NCI-H748 (cell line): ENCODE measurements around the gene TXNRD1.

Experiments
- DNase-seq: peaks from one replicate; lab custom pipeline; 2025; ENCODE audit not compliant: unreplicated experiment; lab: John Stamatoyannopoulos, UW

Gene TXNRD1

GRCh38 chr12:104299842-104300481 is 84.4 kb downstream of the TXNRD1 start:
- DNase-seq, result no peak

- DNase-seq, result no peak
These were observed 88.1 kb downstream of the TXNRD1 start, which contains the start of gene EID3 for GRCh38 chr12:104303538-104304151. Gene EID3 (plus strand): TSS chr12:104303739. CDS start chr12:104303935, 196 bp downstream.

GRCh38 chr12:104304261-104305009 is 88.9 kb downstream of the TXNRD1 start:
- no peak for DNase-seq

DNA sequence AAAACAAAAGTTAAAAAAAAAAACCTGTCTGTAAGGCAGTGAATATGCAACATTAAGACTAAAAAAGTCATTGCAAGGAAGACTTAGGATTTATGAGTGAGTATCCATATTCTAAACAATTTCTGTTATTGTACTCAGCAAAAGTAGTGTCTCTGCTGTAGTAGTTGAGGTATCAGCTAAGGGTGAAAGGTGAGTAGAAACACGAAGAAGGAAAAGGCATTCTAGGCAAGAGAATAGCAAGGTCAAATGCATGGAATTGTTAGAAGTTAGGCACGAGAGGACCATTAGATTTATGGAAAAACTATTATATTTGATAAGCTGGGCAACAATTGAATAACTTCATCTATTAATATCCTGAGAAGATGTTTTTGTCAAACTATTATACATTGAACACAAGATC is 89.8 kb downstream of the TXNRD1 start:
- DNase-seq, result no peak

DNA sequence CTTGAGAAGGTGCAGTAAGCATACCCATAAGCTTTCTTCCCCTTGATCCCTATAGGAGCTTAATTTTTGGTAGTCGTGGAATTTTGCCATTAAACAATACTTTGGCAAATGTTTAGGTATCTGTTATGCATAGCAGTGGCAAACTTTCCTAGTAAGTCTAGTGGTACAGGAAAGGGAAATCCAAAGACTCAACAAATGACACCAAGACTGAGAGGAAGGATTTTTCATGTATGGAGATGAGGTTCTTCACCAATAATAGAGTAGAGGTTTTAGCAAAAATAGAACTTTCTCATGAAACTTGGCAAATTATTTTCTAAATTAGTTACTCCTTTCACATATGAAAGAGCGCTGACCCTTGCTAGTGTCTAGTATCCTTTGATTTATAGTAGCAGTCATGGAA is 90.8 kb downstream of the TXNRD1 start:
- no peak for DNase-seq

DNA sequence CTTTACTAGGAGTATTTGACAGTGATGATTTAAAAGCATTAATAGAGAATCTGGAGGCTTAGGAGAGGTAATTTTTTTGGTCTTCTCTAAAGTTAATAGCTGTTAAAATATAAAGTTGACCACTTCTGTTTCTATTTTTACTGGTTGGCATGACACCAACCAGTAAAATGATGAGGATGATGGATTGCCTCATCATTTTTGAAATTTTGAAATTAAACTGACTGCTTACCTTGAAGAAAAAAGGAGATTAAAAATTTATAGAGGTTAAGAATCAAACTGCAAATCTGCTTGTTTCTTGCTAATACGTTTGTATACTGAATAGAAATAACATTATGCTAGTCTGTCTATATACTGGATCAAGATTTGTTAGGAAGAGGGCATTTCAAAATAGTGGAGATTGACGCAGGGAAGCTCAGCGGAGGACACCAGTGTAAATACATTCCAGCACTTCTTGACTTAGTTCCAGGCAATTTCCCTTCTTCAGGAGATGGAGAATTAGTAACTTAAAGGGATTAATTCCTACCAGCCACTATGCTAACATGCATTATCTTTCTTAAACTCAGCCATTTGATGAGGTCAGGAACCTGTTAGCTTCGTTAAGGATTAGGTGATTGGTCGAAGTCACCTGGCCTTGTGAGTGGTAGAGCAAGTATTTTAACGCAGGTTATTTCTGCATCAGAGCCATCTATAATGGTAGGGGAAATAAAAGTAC is 91.5 kb downstream of the TXNRD1 start:
- DNase-seq, result no peak

- no peak for DNase-seq
These were observed 92.0 kb downstream of the TXNRD1 start for GRCh38 chr12:104307655-104308000.

GRCh38 chr12:104309446-104309993 is 93.9 kb downstream of the TXNRD1 start:
- peak; percentile 84 for DNase-seq

- no peak for DNase-seq
These were observed 95.4 kb downstream of the TXNRD1 start for GRCh38 chr12:104310751-104311633.

GRCh38 chr12:104312202-104312601 is 96.6 kb downstream of the TXNRD1 start:
- no peak for DNase-seq

GRCh38 chr12:104312654-104313053 is 97.1 kb downstream of the TXNRD1 start:
- no peak for DNase-seq

DNA sequence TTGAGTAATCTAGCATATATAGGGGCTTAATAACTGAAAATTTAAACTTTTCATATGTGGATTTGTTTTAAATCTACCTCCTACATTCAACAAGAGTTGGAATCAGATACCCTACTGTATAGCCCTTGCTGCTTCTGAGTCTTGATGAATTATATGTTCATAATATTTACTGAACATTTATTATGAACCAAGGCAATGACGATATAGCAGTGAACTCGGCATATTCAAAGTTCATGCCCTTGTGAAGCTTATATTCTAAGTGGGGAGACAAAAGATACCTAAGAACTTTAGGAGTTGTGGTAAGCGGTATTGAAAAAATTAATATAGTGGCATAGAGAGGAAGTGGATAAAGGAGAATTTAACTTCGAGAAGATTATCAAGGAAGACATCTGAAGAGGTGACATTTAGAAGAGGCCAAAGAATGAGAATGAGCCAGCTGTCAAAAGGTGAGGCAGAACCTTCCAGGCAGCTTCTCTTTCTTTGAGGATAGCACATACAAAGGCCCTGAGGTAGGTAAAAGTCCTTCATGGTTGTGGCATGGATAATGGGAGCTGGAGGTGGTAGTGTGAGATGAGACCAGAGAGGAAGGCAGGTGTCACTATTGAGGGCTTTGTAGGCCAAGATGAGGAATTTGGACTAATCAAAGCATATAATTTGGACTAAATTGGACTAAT is 98.1 kb downstream of the TXNRD1 start:
- DNase-seq, result no peak

GRCh38 chr12:104314242-104314614 is 98.6 kb downstream of the TXNRD1 start:
- no peak for DNase-seq

GRCh38 chr12:104315326-104316224 is 100.0 kb downstream of the TXNRD1 start:
- no peak for DNase-seq

GRCh38 chr12:104316936-104317335 is 101.4 kb downstream of the TXNRD1 start:
- no peak for DNase-seq

DNA sequence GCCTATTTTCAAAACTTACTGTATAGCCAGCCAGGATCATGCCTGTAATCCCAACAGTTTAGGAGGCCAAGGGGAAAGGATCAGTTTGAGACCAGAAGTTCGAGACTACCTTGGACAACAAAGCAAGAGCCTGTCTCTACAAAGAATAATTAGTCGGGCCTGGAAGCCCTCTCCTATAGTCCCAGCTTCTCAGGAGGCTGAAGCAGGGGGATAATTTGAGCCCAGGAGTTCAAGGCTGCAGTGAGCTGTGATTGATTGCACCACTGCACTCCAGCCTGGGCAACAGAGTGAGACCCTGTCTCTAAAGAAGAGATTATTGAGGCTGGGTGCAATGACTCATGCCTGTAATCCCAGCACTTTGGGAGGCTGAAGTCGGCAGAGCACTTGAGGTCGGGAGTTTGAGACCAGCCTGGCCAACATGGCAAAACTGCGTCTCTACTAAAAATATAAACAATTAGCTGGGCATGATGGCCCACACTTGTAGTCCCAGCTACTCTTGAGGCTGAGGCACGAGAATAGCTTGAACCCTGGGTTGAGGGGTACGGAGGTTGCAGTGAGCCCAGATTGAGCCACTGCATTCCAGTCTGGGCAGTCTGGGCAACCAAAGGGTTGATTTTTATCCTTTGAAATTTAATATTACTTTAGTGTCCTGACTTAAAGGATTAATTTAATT is 102.1 kb downstream of the TXNRD1 start:
- no peak for DNase-seq

DNA sequence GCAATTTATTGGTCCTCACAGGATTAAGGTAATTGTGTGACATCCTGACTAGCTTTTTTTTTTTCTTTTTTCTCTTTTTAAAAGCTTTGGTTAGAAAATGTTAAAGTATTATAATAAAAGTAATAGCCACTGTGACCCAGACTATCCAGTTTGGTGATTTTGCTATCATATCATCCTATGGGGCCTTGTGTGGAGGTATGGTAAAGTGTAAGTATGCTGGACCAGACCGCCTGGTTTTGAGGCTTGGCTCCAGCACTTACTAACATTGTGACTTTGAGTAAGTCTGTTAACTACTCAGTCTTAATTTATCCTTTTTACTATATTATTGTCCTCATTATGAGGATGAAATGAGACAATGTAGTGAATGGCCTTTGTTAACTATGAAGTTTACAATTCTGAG is 103.4 kb downstream of the TXNRD1 start:
- DNase-seq, result no peak

- no peak for DNase-seq
These were observed 104.5 kb downstream of the TXNRD1 start for GRCh38 chr12:104319918-104320626.
